H1 (cell line): ENCODE measurements around the gene BSG. TPM values are rescaled to one million over a fixed set of nuclear protein-coding genes. Genes with fewer than 3 reads are reported as not detected.

ENCODE experiments used
- CBX5 ChIP-seq: fragments of 300-800, 300-1000 bp; sonication (generic); IDR thresholded peaks from 2 replicates; pipeline ENCODE4 v1.7.1; 2016; ENCODE audit warnings: antibody characterized with exemption, low read length, low read depth
- CHD2 ChIP-seq: IDR thresholded peaks from 2 replicates; pipeline ENCODE4 v1.6.1; 2012; ENCODE audit warnings: low read length, improper control_type of control experiment
- CHD7 ChIP-seq: fragments of 300-600 bp; sonication (generic); IDR thresholded peaks from 2 replicates; pipeline ENCODE4 v1.7.1; 2012; ENCODE audit warnings: low read length, moderate library complexity, mild to moderate bottlenecking, inconsistent platforms; ENCODE audit not compliant: insufficient replicate concordance
- CREB1 ChIP-seq: IDR thresholded peaks from 2 replicates; pipeline ENCODE4 v1.6.1; 2012; ENCODE audit warnings: inconsistent platforms
- EZH2 ChIP-seq: fragments of 200-600 bp; sonication (generic); IDR thresholded peaks from 2 replicates; pipeline ENCODE4 v1.7.1; 2012; ENCODE audit warnings: low read depth, mild to moderate bottlenecking, moderate library complexity, low read length, inconsistent platforms; ENCODE audit not compliant: severe bottlenecking
- MAFK ChIP-seq: IDR thresholded peaks from 2 replicates; pipeline ENCODE4 v1.6.1; 2012; ENCODE audit warnings: low read depth, mild to moderate bottlenecking, improper control_type of control experiment, low read length
- PHF8 ChIP-seq: fragments of 200-600 bp; sonication (generic); conservative IDR thresholded peaks from 2 replicates; pipeline ENCODE4 v1.7.1; 2012; ENCODE audit warnings: low read depth, mild to moderate bottlenecking, inconsistent platforms, low read length, moderate library complexity
- RNF2 ChIP-seq: fragments of 200-900, 300-1000 bp; sonication (generic); IDR thresholded peaks from 2 replicates; pipeline ENCODE4 v1.7.1; 2016; ENCODE audit warnings: borderline replicate concordance, low read depth, mild to moderate bottlenecking, antibody characterized with exemption, low read length; ENCODE audit not compliant: poor library complexity, severe bottlenecking; ENCODE audit errors: missing control alignments
- SIN3A ChIP-seq, 2 experiments: IDR thresholded peaks in 1 of 2; conservative IDR thresholded peaks in 1 of 2; 2 replicates each; pipeline ENCODE4 v1.6.1; 2011 to 2012; ENCODE audit warnings: low read length in 2 of 2, improper control_type of control experiment in 1 of 2, low read depth in 1 of 2, mild to moderate bottlenecking in 1 of 2
- SP2 ChIP-seq: IDR thresholded peaks from 2 replicates; pipeline ENCODE4 v1.6.1; 2012; ENCODE audit warnings: mild to moderate bottlenecking, low read length, inconsistent platforms
- polyA plus RNA-seq, 7 experiments: library from polyadenylated mRNA; depleted of rRNA in 3 of 7; stranded (reverse) in 5 of 7; unstranded in 2 of 7; fragments of >200 nt in 5 of 7; fragments of 200-250 nt in 2 of 7; gene quantifications; 1 replicate in 5 of 7; 2 replicates in 1 of 7; 4 replicates in 1 of 7; pipeline versions ENCODE4 v1.2.1 to v1.2.3, GENCODE V29; 2011 to 2013; ENCODE audit warnings: missing spikeins in 2 of 7, mixed read lengths in 2 of 7
- total RNA-seq: library from RNA; stranded (reverse); fragmentation: NEBNext Ultra II Directional; extraction: Animal tissue kit (Norgen Biotek cat#: 25700); gene quantifications from 2 replicates; pipeline ENCODE4 v1.2.1, GENCODE V29; 2021

Gene BSG
- total and polyA plus RNA-seq, 2 of the 8 experiments (the other 6 are each of a cell fraction or from before 2014, with no cell fraction given), result 726 to 1,055 TPM

GRCh38 chr19:584240-585001, 12.0 kb downstream of the BSG start (continued):
- TF ChIP-seq SP2, result no peak
- no peak for TF ChIP-seq CBX5
- no peak for TF ChIP-seq RNF2
- TF ChIP-seq MAFK, result no peak
- TF ChIP-seq CHD7, result no peak
- peak; percentile 53; the same call in 1 of the 2 replicates for TF ChIP-seq CREB1
- no peak for TF ChIP-seq PHF8
- no peak for TF ChIP-seq EZH2
- 0 out of 4 replicates have a peak, but pooled peaks of 1 of the 2 experiments have one; percentile 51 for TF ChIP-seq SIN3A (conservative IDR thresholded peaks at IDR 0.05 in 1 of 2, IDR thresholded peaks at IDR 0.05 in 1 of 2; ENCODE audit: low read depth in 1 of 2, low read length in 2 of 2)
- no peak for TF ChIP-seq CHD2
